ENCODE measurements around the gene LSM4. TPM values are rescaled to one million over a fixed set of nuclear protein-coding genes. Genes with fewer than 3 reads are reported as not detected.

LSM4 gene
- total and polyA plus RNA-seq, 2 of the 13 experiments (the other 11 are each of a cell fraction or from before 2014, with no cell fraction given): 65.8 to 166 TPM

DNA sequence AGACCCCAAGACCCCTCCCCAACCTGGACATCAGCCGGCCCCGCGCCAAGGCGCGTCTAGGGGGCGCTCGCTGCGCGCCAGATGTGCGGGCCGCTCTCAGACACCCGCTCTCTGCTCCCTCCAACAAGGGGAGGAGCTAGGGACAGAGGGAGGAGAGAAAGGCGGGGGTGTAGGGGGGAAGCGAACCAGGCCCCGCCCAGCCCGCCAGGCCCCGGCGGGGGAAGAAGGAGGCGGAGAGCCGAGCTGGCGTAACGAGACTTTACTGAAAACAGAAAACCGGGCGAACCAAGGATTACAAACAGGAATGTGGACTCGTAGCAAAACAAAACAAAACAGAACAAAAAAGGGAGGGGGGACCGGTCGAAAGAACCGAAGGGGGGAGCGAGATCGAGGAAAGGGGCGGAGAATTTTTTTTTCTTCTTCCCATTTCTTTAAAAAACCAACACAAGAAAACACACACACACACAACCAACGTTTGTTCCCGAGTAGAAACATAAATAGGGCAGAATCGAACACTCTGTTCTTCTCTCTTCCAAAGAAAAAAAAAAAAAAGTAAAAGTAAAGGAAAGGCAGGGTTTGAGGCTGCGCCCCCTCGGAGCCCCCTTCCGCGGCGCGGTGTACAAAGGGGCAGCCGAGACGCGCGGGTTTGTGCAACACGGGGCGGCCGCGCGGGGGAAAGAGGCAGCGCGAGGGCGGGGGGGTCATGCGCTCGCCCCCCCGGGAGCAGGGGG is 43.2 kb downstream of the LSM4 start (continued):
- TF ChIP-seq, protein P1, sequence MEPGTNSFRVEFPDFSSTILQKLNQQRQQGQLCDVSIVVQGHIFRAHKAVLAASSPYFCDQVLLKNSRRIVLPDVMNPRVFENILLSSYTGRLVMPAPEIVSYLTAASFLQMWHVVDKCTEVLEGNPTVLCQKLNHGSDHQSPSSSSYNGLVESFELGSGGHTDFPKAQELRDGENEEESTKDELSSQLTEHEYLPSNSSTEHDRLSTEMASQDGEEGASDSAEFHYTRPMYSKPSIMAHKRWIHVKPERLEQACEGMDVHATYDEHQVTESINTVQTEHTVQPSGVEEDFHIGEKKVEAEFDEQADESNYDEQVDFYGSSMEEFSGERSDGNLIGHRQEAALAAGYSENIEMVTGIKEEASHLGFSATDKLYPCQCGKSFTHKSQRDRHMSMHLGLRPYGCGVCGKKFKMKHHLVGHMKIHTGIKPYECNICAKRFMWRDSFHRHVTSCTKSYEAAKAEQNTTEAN (CRISPR knock-in tag; conservative IDR thresholded peaks at IDR 0.05): no peak
- TF ChIP-seq, protein P2, sequence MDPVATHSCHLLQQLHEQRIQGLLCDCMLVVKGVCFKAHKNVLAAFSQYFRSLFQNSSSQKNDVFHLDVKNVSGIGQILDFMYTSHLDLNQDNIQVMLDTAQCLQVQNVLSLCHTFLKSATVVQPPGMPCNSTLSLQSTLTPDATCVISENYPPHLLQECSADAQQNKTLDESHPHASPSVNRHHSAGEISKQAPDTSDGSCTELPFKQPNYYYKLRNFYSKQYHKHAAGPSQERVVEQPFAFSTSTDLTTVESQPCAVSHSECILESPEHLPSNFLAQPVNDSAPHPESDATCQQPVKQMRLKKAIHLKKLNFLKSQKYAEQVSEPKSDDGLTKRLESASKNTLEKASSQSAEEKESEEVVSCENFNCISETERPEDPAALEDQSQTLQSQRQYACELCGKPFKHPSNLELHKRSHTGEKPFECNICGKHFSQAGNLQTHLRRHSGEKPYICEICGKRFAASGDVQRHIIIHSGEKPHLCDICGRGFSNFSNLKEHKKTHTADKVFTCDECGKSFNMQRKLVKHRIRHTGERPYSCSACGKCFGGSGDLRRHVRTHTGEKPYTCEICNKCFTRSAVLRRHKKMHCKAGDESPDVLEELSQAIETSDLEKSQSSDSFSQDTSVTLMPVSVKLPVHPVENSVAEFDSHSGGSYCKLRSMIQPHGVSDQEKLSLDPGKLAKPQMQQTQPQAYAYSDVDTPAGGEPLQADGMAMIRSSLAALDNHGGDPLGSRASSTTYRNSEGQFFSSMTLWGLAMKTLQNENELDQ (CRISPR knock-in tag; IDR thresholded peaks at IDR 0.05; ENCODE audit: borderline replicate concordance): no peak
- TF ChIP-seq ZBTB34 (CRISPR knock-in tag; IDR thresholded peaks at IDR 0.05) (no peak), SALL1 (CRISPR knock-in tag; IDR thresholded peaks at IDR 0.05) (peak; percentile 62), ATF7 (IDR thresholded peaks at IDR 0.05) (no peak), ATF7 (CRISPR knock-in tag; IDR thresholded peaks at IDR 0.05) (no peak), BCLAF1 (IDR thresholded peaks at IDR 0.05) (no peak), SP4 (CRISPR knock-in tag; IDR thresholded peaks at IDR 0.05) (peak; percentile 72), KLF13 (CRISPR knock-in tag; IDR thresholded peaks at IDR 0.05) (no peak), RARG (CRISPR knock-in tag; IDR thresholded peaks at IDR 0.05; ENCODE audit: low read depth) (no peak), NFYC (CRISPR knock-in tag; IDR thresholded peaks at IDR 0.05) (0 out of 2 replicates have a peak, but pooled peaks have one; percentile 44), ZMYM2 (CRISPR knock-in tag; IDR thresholded peaks at IDR 0.05) (no peak), ZNF251 (CRISPR knock-in tag; IDR thresholded peaks at IDR 0.05) (no peak), DBP (CRISPR knock-in tag; IDR thresholded peaks at IDR 0.05; ENCODE audit: not compliant biosample characterization) (no peak), ETV6 (CRISPR knock-in tag; conservative IDR thresholded peaks at IDR 0.05) (no peak), TBP (CRISPR knock-in tag; IDR thresholded peaks at IDR 0.05) (no peak), KLF16 (CRISPR knock-in tag; IDR thresholded peaks at IDR 0.05) (no peak; a peak in 1 of 4 replicates), BRD4 (CRISPR knock-in tag; IDR thresholded peaks at IDR 0.05) (no peak), ZNF3 (CRISPR knock-in tag; IDR thresholded peaks at IDR 0.05) (no peak), MIXL1 (CRISPR knock-in tag; IDR thresholded peaks at IDR 0.05) (no peak)
- TF ChIP-seq, protein P3, sequence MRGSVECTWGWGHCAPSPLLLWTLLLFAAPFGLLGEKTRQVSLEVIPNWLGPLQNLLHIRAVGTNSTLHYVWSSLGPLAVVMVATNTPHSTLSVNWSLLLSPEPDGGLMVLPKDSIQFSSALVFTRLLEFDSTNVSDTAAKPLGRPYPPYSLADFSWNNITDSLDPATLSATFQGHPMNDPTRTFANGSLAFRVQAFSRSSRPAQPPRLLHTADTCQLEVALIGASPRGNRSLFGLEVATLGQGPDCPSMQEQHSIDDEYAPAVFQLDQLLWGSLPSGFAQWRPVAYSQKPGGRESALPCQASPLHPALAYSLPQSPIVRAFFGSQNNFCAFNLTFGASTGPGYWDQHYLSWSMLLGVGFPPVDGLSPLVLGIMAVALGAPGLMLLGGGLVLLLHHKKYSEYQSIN (CRISPR knock-in tag; IDR thresholded peaks at IDR 0.05; ENCODE audit: borderline replicate concordance): no peak
